EH (cell line): ENCODE results near the gene LDLRAD4.

ENCODE experiments used
- DNase-seq: peaks from one replicate; pipeline ENCODE4 v3.0.0-alpha.2; 2015; ENCODE audit warnings: low read depth

LDLRAD4 gene

GRCh38 chr18:13618760-13619438 is 400.3 kb downstream of the LDLRAD4 start:
- DNase-seq: no peak

- DNase-seq: no peak
Measured at GRCh38 chr18:13619505-13620205, 401.1 kb downstream of the LDLRAD4 start.

- no peak for DNase-seq
Measured at GRCh38 chr18:13620206-13620672, 401.7 kb downstream of the LDLRAD4 start.

- no peak for DNase-seq
Measured at GRCh38 chr18:13620818-13621445, 402.4 kb downstream of the LDLRAD4 start.

- DNase-seq: no peak
Measured at GRCh38 chr18:13621446-13621849, 402.9 kb downstream of the LDLRAD4 start.

GRCh38 chr18:13621886-13622619 is 403.5 kb downstream of the LDLRAD4 start:
- DNase-seq: no peak

GRCh38 chr18:13622751-13623150 is 404.2 kb downstream of the LDLRAD4 start:
- DNase-seq: no peak

GRCh38 chr18:13623348-13623747 is 404.8 kb downstream of the LDLRAD4 start:
- DNase-seq: no peak

- DNase-seq: no peak
Measured at GRCh38 chr18:13623871-13624270, 405.3 kb downstream of the LDLRAD4 start.

GRCh38 chr18:13624563-13625237 is 406.1 kb downstream of the LDLRAD4 start:
- DNase-seq: no peak

- no peak for DNase-seq
Measured at GRCh38 chr18:13625355-13625754, 406.8 kb downstream of the LDLRAD4 start.

- DNase-seq: no peak
Measured at GRCh38 chr18:13625843-13626543, 407.4 kb downstream of the LDLRAD4 start.

- no peak for DNase-seq
Measured at GRCh38 chr18:13626544-13626908, 408.0 kb downstream of the LDLRAD4 start.

GRCh38 chr18:13627639-13628038 is 409.1 kb downstream of the LDLRAD4 start:
- DNase-seq: no peak

GRCh38 chr18:13628211-13628610 is 409.7 kb downstream of the LDLRAD4 start:
- DNase-seq: no peak

- DNase-seq: peak; percentile 63
Measured at GRCh38 chr18:13629841-13630715, 411.5 kb downstream of the LDLRAD4 start.

GRCh38 chr18:13630716-13631268 is 412.2 kb downstream of the LDLRAD4 start:
- DNase-seq: no peak

GRCh38 chr18:13633700-13634099 is 415.1 kb downstream of the LDLRAD4 start:
- DNase-seq: no peak

- no peak for DNase-seq
Measured at GRCh38 chr18:13635046-13635445, 416.5 kb downstream of the LDLRAD4 start.
